DMS79 (cell line): ENCODE data around the gene PIK3R1.
"Not testable (repeated sequence)": the region's sequence is repeated elsewhere in the genome, so short reads cannot be mapped to it uniquely, and the experiment has no call there.

ENCODE experiments used
- DNase-seq: peaks from one replicate; lab custom pipeline; 2025; lab: John Stamatoyannopoulos, UW

PIK3R1 gene

GRCh38 chr5:68226546-68227073, 11.1 kb downstream of the PIK3R1 start:
- no peak for DNase-seq

GRCh38 chr5:68227532-68228160, 12.1 kb downstream of the PIK3R1 start:
- no peak for DNase-seq

GRCh38 chr5:68229416-68229815, 13.9 kb downstream of the PIK3R1 start:
- DNase-seq = no peak

- no peak for DNase-seq
These were observed 14.7 kb downstream of the PIK3R1 start for GRCh38 chr5:68230285-68230684.

- no peak for DNase-seq
These were observed 16.0 kb downstream of the PIK3R1 start for GRCh38 chr5:68231414-68232076.

GRCh38 chr5:68232277-68232676, 16.7 kb downstream of the PIK3R1 start:
- no peak for DNase-seq

- no peak for DNase-seq
These were observed 17.5 kb downstream of the PIK3R1 start for GRCh38 chr5:68233075-68233474.

GRCh38 chr5:68235229-68235628, 19.7 kb downstream of the PIK3R1 start:
- not testable (repeated sequence) for DNase-seq

GRCh38 chr5:68237715-68238114, 22.2 kb downstream of the PIK3R1 start:
- no peak for DNase-seq

- DNase-seq = no peak
These were observed 23.9 kb downstream of the PIK3R1 start for GRCh38 chr5:68239487-68239886.

GRCh38 chr5:68240202-68240601, 24.6 kb downstream of the PIK3R1 start:
- DNase-seq = no peak

GRCh38 chr5:68240771-68241170, 25.2 kb downstream of the PIK3R1 start:
- DNase-seq = no peak

GRCh38 chr5:68242743-68243142, 27.2 kb downstream of the PIK3R1 start:
- DNase-seq = no peak

- DNase-seq = no peak
These were observed 27.7 kb downstream of the PIK3R1 start for GRCh38 chr5:68243251-68243650.

- DNase-seq = no peak
These were observed 28.1 kb downstream of the PIK3R1 start for GRCh38 chr5:68243681-68244080.

GRCh38 chr5:68245319-68245718, 29.8 kb downstream of the PIK3R1 start:
- DNase-seq = no peak

- DNase-seq = no peak
These were observed 31.2 kb downstream of the PIK3R1 start for GRCh38 chr5:68246802-68247201.

GRCh38 chr5:68247627-68248026, 32.1 kb downstream of the PIK3R1 start:
- no peak for DNase-seq

- no peak for DNase-seq
These were observed 33.3 kb downstream of the PIK3R1 start for GRCh38 chr5:68248896-68249295.

- DNase-seq = no peak
These were observed 34.0 kb downstream of the PIK3R1 start for GRCh38 chr5:68249520-68249919.

- DNase-seq = no peak
These were observed 35.2 kb downstream of the PIK3R1 start for GRCh38 chr5:68250661-68251298.

- DNase-seq = no peak
These were observed 35.8 kb downstream of the PIK3R1 start for GRCh38 chr5:68251386-68251785.
